SK-MEL-5 (cell line): ENCODE results near the gene NSD2. TPM values are rescaled to one million over a fixed set of nuclear protein-coding genes. Genes with fewer than 3 reads are reported as not detected.
"Not testable (repeated sequence)": the region's sequence is repeated elsewhere in the genome, so short reads cannot be mapped to it uniquely, and the experiment has no call there.

Experiments
- DNase-seq: peaks from one replicate; pipeline ENCODE4 v3.0.0-alpha.2; 2016; ENCODE audit warnings: low read depth, low spot score
- in situ Hi-C: cut with HindIII; loops from 2 replicates; pipeline ENCODE4 v1.10.0; 2016; ENCODE audit warnings: low sequenced_read_pairs, high pct_unique_total_duplicates, low pct_unique_long_range_greater_than_20kb
- total RNA-seq: library from RNA; depleted of rRNA; stranded (reverse); fragments of >200 nt; shearing (Covaris generic); gene quantifications from 2 replicates; pipeline ENCODE4 v1.2.3, GENCODE V29; 2014

NSD2 gene
- total RNA-seq, 1 experiment from 2014 or later = 24.8 TPM

GRCh38 chr4:1993169-1993516 is 122.0 kb downstream of the NSD2 start:
- in situ Hi-C loops = no loop called here
- no peak for DNase-seq

DNA sequence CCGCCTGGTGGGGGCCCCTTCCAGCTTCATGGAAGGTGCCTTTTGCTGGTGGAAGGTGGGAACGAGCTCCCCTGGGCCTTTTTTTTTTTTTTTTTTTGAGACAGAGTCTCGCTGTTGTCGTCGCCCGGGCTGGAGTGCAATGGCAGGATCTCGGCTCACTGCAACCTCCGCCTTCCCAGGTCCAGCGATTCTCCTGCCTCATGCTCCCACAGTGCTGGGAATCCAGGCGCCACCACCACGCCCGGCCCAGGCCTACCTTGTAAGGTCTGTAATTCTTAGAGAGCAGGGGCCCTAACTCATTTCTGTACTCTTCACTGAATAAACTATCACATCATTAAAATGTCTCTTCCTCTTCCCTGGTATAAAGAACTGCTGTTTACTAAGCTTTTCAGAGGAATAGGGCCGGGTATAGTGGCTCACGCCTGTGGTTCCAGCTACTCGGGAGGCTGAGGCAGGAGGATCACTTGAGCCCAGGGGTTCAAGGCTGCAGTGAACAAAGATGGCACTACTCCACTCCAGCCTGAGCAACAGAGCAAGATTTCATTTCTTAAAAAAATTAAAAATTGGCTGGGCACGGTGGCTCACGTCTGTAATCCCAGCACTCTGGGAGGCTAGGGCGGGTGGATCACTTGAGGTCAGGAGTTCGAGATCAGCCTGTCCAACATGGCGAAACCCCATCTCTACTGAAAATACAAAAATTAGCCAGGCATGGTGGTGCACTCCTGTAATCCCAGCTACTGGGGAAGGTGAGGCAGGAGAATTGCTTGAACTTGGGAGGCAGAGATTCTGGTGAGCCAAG is 122.7 kb downstream of the NSD2 start:
- in situ Hi-C loops, DNase-seq: not testable (repeated sequence)

DNA sequence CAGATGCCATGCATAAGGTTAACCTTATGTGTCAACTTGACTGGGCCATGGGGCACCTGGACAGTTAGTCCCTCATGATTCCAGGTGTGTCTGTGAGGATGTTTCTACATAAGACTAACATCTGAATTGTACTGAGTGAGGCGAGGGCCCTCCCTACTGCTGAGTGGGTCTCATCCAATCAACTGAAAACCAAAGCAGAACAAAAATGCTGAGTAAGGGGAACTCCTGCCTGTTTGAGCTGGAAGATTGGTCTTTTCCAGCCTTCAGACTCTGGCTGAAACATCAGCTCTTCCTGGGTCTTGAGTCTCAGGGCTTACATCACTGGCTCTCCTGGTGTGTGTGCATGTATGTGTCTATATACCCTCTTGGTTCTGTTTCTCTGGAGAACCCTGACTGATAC is 123.7 kb downstream of the NSD2 start:
- in situ Hi-C loops = no loop called here
- no peak for DNase-seq

GRCh38 chr4:1996866-1997611 is 125.8 kb downstream of the NSD2 start:
- in situ Hi-C loops = no loop called here
- no peak for DNase-seq

- in situ Hi-C loops = no loop called here
- DNase-seq = no peak
Observed at GRCh38 chr4:1997712-1998111, 126.5 kb downstream of the NSD2 start.

- in situ Hi-C loops = no loop called here
- DNase-seq = no peak
Observed at GRCh38 chr4:1998296-1998695, 127.1 kb downstream of the NSD2 start.

DNA sequence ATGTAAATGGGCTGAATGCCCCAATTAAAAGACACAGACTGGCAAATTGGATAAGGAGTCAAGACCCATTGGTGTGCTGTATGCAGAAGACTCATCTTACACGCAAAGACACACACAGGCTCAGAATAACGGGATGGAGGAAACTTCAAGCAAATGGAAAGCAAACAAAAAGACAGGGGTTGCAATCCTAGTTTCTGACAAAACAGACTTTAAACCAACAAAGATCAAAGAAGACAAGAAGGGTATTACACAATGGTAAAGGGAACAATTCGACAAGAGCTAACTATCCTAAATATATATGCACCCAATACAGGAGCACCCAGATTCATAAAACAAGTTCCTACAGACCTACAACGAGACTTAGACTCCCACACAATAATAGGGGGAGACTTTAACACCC is 128.1 kb downstream of the NSD2 start:
- in situ Hi-C loops, DNase-seq: not testable (repeated sequence)

- DNase-seq, in situ Hi-C loops: not testable (repeated sequence)
Observed at GRCh38 chr4:2003361-2003760, 132.2 kb downstream of the NSD2 start.

DNA sequence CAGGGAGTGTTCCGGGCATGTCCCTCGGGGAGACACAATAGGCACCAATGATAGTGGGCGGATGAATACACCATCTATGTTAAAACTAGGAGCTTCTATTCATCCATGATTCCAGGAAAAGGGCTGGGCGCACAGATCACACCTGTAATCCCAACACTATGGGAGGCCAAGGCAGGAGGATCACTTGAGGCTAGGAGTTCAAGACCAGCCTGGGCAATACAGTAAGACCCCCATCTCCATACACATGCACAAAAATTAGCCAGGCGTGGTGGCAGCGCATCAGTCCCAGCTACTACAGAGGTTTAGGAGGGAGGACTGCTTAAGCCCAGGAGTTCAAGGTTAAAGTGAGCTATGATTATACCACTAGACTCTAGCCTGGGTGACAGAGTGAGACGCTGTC is 135.2 kb downstream of the NSD2 start:
- in situ Hi-C loops = no loop called here

GRCh38 chr4:2006956-2007653 is 135.9 kb downstream of the NSD2 start:
- no peak for DNase-seq
- in situ Hi-C loops = no loop called here

More for the DNA sequence above, 135.2 kb downstream of the NSD2 start:
- no peak for DNase-seq

GRCh38 chr4:2007804-2008670 is 136.8 kb downstream of the NSD2 start:
- in situ Hi-C loops = no loop called here

DNA sequence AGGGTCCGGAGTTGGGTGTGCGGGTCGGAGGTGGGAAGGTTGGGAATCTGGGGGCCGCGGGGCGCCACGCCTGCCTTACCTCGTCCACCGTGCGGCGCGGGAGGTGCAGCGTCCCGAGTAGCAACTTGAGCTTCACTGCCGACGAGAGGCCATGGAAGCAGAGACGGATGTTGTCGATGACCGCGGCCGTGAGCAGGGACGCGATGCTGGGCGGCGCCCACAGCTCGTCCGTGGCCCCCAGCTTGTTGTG is 137.4 kb downstream of the NSD2 start:
- in situ Hi-C loops = no loop called here

More at GRCh38 chr4:2007804-2008670, 136.8 kb downstream of the NSD2 start:
- DNase-seq = no peak

DNA sequence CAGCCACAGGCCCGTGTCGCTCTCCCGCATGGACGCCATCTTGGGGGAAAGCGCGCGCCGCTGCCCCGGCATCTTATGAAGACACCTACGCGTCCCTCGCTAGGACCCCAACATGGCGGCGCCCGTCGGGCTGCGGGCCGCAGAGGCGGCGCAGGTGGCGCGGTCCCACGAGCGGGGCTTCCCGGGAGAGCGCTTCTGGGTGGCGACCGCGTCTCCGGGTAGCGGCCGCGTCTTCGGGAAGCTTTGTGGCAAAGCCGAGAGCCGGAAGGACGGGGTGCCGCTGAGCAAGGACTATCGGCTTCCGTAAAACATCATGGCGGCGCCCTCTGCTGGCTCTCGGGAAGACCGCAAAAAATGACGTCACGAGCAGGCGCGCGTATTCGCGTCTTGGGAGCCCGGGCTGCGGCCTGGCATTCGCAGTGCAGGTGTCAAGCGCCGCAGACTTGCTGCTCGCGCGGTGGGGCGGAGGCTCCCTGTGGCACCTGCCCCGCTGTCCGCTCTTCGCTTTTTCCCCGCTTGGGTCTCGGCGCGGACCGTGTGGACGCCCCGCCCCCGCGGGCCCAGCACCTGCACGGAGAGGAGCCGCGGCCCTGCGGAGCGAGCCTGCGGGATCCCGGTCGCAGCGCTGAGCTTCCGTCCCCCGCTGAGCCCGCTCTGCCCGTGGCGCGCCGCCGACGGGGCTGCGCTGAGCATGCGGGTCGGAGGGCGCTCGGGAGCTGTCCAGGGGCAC is 137.9 kb downstream of the NSD2 start, which contains the start of gene NELFA:
NELFA (minus strand) TSS at position 54 of the 730 bp plus-strand sequence; CDS start at position 39, 15 bp downstream.
- in situ Hi-C loops = no loop called here
- DNase-seq = peak; percentile 93

More for the DNA sequence above, 137.4 kb downstream of the NSD2 start:
- no peak for DNase-seq

- in situ Hi-C loops = no loop called here
- peak; percentile 72 for DNase-seq
Observed at GRCh38 chr4:2009651-2010233, 138.5 kb downstream of the NSD2 start.

- DNase-seq = no peak
- in situ Hi-C loops = no loop called here
Observed at GRCh38 chr4:2011583-2011982, 140.4 kb downstream of the NSD2 start.

DNA sequence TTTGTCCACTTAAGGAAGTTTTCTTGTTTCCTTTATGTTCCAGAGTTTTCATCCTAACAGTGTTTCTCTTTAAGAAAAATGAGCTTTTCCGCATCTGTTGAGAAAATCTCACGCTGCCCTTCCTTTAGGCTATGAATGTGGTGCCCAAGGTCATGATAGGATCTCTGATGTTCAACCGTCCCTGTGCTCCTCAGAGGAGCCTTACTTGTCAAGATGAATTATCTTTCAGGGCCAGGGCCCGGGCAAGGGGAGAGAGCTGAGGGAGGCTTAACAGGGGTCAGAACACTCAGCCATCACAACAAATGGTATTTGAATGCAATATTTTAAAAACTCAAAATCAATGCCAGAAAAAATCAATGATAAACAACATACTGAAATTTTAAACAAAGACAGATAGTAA is 143.8 kb downstream of the NSD2 start:
- in situ Hi-C loops = no loop called here
- no peak for DNase-seq
